Measurements from ENCODE around the gene MGST3.
"Not testable (repeated sequence)": the region's sequence is repeated elsewhere in the genome, so short reads cannot be mapped to it uniquely, and the experiment has no call there.

DNA sequence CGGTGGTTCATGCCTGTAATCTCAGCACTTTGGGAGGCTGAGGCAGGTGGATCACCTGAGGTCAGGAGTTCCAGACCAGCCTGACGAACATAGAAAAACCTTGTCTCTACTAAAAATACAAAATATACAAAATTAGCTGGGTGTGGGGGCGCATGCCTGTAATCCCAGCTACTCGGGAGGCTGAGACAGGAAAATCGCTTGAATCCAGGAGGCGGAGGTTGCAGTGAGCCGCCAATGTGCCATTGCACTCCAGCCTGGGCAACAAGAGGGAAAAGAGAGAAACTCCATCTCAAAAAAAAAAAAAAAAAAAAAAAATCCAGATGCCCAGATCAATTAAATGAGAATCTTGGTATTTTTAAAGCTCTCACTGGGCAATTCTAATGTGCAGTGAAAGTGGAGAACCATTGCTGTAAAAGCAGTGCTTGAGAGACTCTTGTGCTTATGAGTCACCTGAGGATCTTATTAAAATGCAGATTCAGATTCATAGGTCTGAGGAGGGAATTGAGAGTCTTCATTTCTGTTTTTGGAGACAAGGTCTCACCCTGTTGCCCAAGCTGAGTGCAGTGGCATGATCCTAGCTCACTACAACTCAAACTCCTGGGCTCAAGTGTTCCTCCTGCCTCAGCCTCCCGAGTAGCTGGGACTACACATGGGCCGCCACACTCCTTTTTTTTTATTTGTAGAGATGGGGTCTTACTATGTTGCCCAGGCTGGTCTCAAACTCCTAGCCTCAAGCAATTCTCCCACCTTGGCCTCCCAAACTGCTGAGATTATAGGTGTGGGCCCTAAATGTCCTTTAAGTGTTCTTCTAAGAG, 27.9 kb downstream of the MGST3 start:
- TF ChIP-seq PHF8 (IDR thresholded peaks at IDR 0.05; ENCODE audit: borderline replicate concordance, low read depth); MAZ (IDR thresholded peaks at IDR 0.05; ENCODE audit: borderline replicate concordance, low read depth, low read length); POLR2A (IDR thresholded peaks at IDR 0.05; ENCODE audit: low read length); EHMT2 (IDR thresholded peaks at IDR 0.05; ENCODE audit: low read depth); NR3C1 (IDR thresholded peaks at IDR 0.05); CBX2 (IDR thresholded peaks at IDR 0.05; ENCODE audit: borderline replicate concordance, low read depth); EP300 (IDR thresholded peaks at IDR 0.05): not testable (repeated sequence)
- TF ChIP-seq, protein P1, sequence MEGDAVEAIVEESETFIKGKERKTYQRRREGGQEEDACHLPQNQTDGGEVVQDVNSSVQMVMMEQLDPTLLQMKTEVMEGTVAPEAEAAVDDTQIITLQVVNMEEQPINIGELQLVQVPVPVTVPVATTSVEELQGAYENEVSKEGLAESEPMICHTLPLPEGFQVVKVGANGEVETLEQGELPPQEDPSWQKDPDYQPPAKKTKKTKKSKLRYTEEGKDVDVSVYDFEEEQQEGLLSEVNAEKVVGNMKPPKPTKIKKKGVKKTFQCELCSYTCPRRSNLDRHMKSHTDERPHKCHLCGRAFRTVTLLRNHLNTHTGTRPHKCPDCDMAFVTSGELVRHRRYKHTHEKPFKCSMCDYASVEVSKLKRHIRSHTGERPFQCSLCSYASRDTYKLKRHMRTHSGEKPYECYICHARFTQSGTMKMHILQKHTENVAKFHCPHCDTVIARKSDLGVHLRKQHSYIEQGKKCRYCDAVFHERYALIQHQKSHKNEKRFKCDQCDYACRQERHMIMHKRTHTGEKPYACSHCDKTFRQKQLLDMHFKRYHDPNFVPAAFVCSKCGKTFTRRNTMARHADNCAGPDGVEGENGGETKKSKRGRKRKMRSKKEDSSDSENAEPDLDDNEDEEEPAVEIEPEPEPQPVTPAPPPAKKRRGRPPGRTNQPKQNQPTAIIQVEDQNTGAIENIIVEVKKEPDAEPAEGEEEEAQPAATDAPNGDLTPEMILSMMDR (IDR thresholded peaks at IDR 0.05): not testable (repeated sequence)
- TF ChIP-seq, protein P2, sequence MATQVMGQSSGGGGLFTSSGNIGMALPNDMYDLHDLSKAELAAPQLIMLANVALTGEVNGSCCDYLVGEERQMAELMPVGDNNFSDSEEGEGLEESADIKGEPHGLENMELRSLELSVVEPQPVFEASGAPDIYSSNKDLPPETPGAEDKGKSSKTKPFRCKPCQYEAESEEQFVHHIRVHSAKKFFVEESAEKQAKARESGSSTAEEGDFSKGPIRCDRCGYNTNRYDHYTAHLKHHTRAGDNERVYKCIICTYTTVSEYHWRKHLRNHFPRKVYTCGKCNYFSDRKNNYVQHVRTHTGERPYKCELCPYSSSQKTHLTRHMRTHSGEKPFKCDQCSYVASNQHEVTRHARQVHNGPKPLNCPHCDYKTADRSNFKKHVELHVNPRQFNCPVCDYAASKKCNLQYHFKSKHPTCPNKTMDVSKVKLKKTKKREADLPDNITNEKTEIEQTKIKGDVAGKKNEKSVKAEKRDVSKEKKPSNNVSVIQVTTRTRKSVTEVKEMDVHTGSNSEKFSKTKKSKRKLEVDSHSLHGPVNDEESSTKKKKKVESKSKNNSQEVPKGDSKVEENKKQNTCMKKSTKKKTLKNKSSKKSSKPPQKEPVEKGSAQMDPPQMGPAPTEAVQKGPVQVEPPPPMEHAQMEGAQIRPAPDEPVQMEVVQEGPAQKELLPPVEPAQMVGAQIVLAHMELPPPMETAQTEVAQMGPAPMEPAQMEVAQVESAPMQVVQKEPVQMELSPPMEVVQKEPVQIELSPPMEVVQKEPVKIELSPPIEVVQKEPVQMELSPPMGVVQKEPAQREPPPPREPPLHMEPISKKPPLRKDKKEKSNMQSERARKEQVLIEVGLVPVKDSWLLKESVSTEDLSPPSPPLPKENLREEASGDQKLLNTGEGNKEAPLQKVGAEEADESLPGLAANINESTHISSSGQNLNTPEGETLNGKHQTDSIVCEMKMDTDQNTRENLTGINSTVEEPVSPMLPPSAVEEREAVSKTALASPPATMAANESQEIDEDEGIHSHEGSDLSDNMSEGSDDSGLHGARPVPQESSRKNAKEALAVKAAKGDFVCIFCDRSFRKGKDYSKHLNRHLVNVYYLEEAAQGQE (IDR thresholded peaks at IDR 0.05): not testable (repeated sequence)

Measured in A549 (cell line).